Measurements from ENCODE around the gene NACAD.

NACAD gene

GRCh38 chr7:45089341-45089891, 647 bp upstream of the NACAD start:
- peak in 1 of 2 experiments; percentile 13 for DNase-seq

DNA sequence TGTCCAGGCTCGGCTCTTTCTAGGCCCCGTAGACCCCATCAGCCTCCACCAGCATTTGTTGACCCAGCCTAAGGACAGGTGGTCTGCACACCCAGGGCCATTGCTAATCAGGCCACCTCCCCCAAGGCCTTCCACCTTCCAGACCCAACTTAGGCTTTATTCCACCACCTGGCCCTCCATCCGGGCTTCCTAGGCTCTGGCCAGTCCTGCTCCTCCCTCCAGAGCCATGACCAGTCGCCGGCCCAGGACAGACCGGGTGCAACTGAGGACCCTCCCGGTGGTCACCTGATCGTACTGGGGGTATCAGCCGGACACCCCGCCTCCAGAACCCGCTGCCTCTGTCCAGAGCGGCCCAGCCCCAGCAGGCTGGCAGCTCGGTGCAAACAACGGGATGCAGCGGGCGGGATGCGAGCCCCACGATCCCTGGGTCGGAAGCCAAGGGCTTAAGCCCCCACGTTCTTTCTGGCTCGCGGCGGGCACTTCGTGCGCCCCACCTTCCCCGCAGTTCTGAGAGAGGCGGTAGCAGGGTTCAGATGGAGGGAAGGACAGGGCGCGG, 545 bp downstream of the NACAD start:
- DNase-seq = no peak

DNA sequence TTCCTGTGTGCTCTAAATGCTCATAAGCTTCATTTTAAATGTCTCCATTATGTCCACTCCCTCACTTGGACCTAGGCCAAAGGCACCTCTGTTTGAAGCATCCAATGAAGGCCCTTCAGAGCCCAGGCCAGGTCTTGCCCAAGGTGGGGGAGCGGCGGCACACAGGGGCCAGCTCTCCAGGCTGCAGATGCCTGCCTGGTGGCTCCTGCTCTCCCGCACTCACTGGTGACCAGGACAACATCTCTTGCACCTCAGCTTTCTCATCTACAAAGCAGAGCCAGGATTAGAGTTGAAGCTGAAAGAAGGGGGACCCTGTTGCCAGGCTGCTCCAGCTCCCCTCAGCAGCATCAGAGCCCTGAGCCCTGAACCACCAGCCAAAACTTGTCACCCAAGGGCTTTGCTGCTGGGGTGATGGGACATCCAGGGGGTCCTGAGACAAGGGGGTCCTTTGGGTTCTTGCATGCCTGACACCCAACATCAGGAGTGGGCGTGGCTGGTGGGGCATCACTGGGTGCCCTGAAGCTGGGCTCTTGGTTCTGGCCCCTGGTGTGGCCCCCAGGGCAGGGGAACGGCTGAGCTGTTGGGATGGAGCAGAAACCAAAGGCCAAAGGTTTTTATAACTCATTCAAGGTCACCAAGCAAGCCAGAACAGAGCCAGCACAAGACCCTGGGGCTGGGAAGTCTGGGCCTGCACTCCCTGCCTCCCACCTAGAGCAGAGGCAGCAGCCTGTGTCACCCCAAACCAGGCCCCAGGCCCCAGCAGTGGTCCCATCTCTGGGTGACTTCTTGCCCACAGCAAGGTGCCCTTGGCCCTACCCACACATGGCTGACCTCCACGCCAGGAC, 1.2 kb downstream of the NACAD start:
- no peak for DNase-seq

- DNase-seq = no peak
Measured at GRCh38 chr7:45086331-45087065, 2.3 kb downstream of the NACAD start.

GRCh38 chr7:45085619-45086200, 3.1 kb downstream of the NACAD start:
- DNase-seq = no peak

GRCh38 chr7:45084901-45085618, 3.7 kb downstream of the NACAD start:
- DNase-seq = no peak

DNA sequence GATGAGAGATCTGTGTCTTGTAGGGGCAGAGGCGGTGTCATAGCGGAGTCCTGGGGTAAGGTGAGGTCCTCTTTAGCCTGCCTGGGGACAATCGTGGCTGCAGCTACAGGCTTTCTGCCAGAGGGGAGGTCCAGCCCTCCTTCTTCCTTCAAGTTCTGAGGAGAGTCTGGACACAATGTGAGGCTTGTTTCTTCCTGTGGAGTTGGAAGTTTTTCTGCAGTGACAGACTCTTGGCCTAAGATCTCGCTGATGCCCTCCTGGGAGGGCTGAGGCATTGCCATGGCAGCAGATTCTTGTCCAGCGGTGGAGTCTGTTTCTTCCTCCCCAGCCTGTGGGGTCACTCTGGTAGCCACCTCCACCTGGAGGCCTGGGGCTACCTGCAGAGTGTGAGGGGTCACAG, 4.4 kb downstream of the NACAD start:
- DNase-seq = no peak

GRCh38 chr7:45082831-45083331, 5.9 kb downstream of the NACAD start:
- DNase-seq = no peak

DNA sequence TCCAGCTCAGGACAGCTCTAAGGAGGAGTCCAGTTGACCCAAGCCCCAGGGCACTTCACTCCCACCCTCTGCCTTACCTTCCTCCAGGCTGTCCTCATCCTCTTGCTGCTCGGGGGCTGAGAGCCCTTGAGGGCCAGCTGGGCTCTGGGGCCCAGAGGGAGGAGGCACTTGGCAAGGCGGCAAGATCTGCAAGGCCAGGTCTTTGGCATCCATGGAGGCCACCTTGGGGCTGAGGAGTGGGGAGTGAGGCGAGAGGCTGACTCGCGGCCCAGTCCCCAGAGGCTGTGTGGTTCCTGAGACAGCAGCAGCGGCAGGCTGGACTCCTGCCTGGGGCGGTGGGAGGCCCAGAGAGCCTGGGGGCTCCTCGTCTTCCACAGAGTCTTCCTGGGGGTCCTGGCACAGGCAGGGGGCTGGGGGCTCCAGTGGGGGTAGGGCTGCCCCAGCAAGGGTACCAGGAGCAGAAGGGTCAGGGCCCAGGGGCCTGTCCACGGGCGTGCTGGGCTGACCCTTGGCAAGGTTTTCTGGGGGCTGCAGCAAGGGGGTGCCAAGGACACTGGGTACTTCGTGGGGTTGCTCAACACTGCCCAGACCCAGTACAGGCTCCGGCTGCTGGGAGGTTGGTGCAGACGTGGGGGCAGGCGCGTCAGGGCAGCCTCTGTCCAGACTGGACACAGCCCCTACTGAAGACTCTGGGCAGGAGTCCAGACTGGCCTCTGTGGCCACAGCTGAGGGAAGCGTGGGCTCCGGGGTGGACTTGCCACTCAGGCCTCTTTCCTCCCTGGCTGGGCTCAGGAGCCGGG, 6.5 kb downstream of the NACAD start:
- no peak for DNase-seq

DNA sequence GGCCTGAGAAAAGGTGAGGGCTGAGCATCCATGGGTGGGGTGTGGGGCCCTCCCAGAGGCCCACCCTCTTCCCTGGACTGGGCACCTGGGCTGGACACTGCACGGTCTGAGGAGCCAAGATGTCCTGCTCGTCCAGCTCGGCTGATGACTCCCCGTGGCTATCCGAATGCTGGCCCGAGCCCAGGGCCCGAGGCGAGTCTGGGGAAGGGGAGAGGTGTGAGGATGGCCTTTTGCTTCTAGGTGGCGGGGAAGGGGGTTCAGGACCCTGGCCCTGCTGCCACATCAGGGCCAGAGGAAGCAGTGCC, 7.1 kb downstream of the NACAD start:
- DNase-seq = no peak

DNA sequence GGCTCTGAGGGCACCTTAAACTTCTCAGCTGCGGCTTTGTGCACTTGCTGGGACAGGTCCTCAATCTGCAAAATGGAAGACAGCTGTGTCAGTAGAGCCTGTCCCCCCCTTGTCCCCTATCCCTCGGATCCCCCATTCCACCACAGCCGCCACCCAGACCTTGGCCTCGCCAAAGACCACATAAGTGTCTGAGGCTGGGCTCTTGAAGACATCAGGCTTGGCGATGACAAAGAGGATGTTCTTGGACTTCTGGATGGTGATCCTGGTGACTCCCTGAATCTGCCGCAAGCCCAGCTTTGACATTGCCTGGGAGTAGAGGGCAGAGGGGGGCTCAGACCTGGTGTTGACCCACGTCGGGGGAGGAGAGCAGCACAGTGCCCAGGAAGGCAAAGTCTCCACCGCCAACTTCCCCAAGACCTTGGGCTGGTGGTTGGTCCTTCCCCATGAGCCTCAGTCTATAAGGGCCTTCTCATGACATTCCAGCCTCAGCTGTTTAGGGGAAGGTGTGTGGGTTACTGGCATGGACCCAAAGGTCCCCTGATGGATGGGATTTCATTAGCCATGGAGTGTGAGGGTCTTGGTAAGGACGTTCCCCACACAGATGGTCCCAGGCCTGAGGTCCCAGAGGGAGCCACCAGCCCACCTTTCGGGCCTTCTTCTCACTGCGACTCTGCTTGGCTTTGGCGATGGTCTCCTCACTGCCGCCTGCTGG, 7.7 kb downstream of the NACAD start:
- no peak for DNase-seq

DNA sequence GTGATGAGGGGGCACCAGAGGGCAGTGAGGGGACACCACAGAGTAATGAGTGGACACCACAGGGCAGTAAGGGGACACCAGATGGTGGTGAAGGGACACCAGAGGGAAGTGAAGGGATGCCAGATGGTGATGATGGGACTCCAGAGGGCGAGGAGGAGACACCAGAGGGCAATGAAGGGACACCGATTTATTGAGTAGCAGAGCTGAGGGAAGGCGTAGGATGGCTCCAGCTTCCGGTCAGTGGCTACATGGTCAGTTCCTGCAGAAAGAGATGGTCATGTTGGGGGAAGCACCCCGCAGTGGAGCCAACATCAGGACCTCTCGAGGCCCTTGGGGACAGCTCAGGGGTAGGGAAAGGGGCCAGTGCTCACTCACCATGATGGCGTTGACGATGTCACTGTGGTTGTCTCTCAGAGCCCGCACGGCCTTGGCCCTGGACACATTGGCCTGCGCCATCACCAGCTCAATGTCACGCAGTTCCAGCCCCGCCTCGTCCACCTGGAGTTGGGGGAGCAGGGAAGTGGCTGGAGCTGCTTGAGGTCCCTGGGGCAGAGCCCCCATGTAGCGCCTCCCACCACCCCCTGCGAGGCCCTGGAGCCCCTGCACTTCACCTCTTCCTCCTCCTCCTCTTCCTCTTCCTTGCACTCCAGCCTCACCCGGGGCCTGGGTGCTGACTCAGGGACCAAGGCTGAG, 8.4 kb downstream of the NACAD start:
- no peak for DNase-seq

- DNase-seq = no peak
Measured at GRCh38 chr7:45078125-45078681, 10.6 kb downstream of the NACAD start.

DNA sequence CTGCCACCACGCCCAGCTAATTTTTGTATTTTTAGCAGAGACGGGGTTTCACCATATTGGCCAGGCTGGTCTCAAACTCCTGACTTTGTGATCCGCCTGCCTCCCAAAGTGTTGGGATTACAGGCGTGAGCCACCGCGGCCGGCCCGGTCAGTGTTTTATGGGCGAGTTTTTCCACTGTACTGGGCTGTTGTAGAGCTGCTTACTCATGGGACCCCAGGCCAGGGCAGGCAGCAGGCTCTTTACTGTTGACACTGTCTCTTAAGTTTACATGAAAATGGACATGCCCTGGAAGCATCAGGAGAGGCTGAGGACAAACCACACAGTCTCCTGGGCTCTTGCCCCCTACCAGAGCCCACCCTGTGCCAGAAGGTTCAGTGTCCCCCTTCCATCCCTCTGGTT, 11.2 kb downstream of the NACAD start:
- no peak for DNase-seq

DNA sequence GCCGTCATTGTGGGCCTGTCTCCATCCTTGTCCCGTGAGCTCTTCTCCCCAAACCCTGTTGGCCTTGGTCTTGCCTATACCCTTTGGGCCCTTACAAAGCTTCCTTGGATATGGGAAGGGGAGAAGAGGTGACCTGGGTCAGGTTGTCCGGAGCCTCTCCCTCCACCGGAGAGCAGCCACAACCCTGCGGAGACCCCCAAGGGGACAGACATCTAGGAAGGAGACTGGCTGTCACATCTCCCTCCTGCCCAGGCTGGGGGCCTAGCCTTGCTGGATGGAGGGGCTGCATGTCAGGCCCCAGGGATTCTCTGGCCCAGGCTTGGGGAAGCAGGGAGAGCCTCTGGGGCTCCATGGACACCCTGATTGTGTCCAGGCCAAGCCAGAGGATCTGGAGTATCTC, 11.8 kb downstream of the NACAD start:
- DNase-seq = no peak

GRCh38 chr7:45075871-45076796, 12.6 kb downstream of the NACAD start:
- no peak for DNase-seq

DNA sequence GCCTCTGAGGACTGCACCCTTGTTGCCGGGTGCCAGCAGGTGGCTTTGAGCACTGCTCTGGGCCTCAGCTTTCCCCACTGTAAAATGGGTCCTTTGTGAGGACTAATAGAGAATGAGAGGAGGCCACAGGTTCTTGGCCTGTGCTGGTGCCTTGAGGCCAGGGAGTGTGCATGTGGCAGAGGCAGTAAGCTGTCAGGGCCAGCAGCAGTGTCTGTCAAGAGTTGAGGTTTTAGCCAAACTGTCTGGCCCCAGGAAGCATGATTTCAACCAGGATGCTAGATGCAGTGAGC, 13.5 kb downstream of the NACAD start:
- DNase-seq = no peak

DNA sequence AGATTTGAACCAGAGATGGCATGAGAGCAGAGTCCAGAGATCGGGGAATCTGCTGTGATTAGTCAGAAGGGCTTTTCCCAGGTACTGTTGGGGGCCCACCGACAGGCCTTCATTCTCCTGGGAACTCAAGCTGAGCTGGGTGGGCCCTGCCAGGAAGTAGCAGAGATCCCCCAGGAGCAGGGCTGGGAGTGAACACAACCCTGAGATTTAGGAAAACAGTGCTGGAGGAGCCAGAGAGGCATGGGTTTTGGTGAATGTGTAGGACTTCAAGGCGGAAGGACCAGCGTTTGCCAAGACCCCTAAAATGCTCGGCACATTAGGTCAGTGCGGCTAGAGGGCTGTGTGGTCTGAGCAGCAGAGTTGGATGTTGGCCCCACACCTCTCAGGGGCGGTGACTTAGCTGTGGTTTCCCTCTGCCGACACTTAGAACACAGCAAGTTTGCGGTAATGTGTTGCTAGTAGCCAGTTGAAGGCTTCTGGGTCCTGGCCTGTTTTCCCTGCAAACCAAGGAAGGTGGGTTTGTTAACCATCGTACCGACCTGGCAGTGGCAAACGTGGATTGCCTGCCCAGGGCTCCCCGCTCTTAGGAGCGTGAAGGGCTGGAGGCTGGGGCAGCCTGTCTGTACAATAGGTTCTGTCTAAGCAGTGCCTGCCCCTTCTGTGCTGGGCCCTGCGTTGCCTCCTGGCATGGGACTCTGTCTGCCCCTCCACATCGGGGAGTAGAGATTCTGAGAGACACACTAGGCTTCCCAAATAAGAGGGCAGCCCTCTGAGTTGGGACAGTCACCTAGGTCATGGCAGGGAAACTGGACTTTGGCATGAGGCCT, 14.0 kb downstream of the NACAD start:
- DNase-seq = no peak
